Panc1 (cell line): ENCODE data around the gene DAB1. TPM values are rescaled to one million over a fixed set of nuclear protein-coding genes. Genes with fewer than 3 reads are reported as not detected.

Experiments
- ATAC-seq: fragments of 200-7000 bp; cut with Tn5 transposase; 2 replicates; pipeline ENCODE4 v1.9.1; 2020; ENCODE audit warnings: mild to moderate bottlenecking, moderate library complexity
- BruUV-seq: library from RNA; stranded (reverse); fragments of 400-500 nt; replicated peaks from 2 replicates; lab custom pipeline; 2021; lab: Mats Ljungman, UMichigan
- CTCF ChIA-PET: fragments of 300-600 bp; sonication (Branson Sonifier 250); formaldehyde crosslinking; loops from one replicate; lab custom pipeline; 2022; ENCODE audit warnings: antibody characterized with exemption; lab: Charles Lee
- POLR2A ChIA-PET: fragments of 300-600 bp; sonication (Branson Sonifier 250); formaldehyde crosslinking; loops from one replicate; lab custom pipeline; 2022; ENCODE audit warnings: antibody characterized with exemption; lab: Charles Lee
- DNase-seq: peaks from one replicate; pipeline ENCODE4 v3.0.0-alpha.2; 2010; ENCODE audit warnings: low read depth, low spot score
- H3K27ac ChIP-seq: 2 replicates; pipeline ENCODE4 v1.5.1; 2011; ENCODE audit warnings: mild to moderate bottlenecking, low read length, inconsistent platforms
- H3K27me3 ChIP-seq: fragments of 200-500 bp; sonication (Bioruptor generic); 2 replicates; pipeline ENCODE4 v1.6.0; 2014; ENCODE audit warnings: low read length, inconsistent platforms; ENCODE audit not compliant: control insufficient read depth, insufficient read depth
- H3K36me3 ChIP-seq: fragments of 200-500 bp; sonication (Bioruptor generic); 2 replicates; pipeline ENCODE4 v1.5.1; 2014; ENCODE audit warnings: inconsistent platforms, mild to moderate bottlenecking, low read length, moderate library complexity; ENCODE audit not compliant: control insufficient read depth, insufficient read depth
- H3K4me1 ChIP-seq: 2 replicates; pipeline ENCODE4 v1.5.1; 2011; ENCODE audit warnings: inconsistent platforms, mild to moderate bottlenecking, low read length, moderate library complexity; ENCODE audit not compliant: control insufficient read depth, insufficient read depth
- H3K4me3 ChIP-seq, 2 experiments: 2 replicates each; pipeline ENCODE4 v1.5.1; 2011 to 2012; ENCODE audit warnings: low read depth in 2 of 2, low read length in 2 of 2, mild to moderate bottlenecking in 2 of 2, inconsistent platforms in 1 of 2, moderate library complexity in 1 of 2
- H3K9me3 ChIP-seq: fragments of 200-500 bp; sonication (Bioruptor generic); 2 replicates; pipeline ENCODE4 v1.5.1; 2014; ENCODE audit warnings: low read depth, mild to moderate bottlenecking, inconsistent platforms, low read length, moderate library complexity; ENCODE audit not compliant: control insufficient read depth, insufficient read depth
- CTCF ChIP-seq: fragments of 450-650 bp; IDR thresholded peaks from 2 replicates; pipeline ENCODE4 v1.5.1; 2017; ENCODE audit warnings: mild to moderate bottlenecking
- POLR2AphosphoS5 ChIP-seq: IDR thresholded peaks from 2 replicates; pipeline ENCODE4 v1.6.1; 2012; ENCODE audit warnings: mild to moderate bottlenecking, low read depth, low read length, moderate library complexity
- REST ChIP-seq, 2 experiments: IDR thresholded peaks; 2 replicates each; pipeline ENCODE4 v1.6.1; 2011 to 2012; ENCODE audit warnings: low read depth in 2 of 2, control low read depth in 1 of 2, low read length in 1 of 2, mild to moderate bottlenecking in 1 of 2, moderate library complexity in 1 of 2; ENCODE audit not compliant: insufficient read depth in 1 of 2
- SIN3A ChIP-seq: IDR thresholded peaks from 2 replicates; pipeline ENCODE4 v1.6.1; 2012; ENCODE audit warnings: low read depth, mild to moderate bottlenecking, low read length, moderate library complexity, borderline replicate concordance; ENCODE audit not compliant: insufficient read depth
- TCF7L2 ChIP-seq: IDR thresholded peaks from 2 replicates; pipeline ENCODE4 v1.6.1; 2011; ENCODE audit warnings: mild to moderate bottlenecking, low read depth, low read length, inconsistent platforms
- in situ Hi-C: cut with HindIII; loops from 2 replicates; pipeline ENCODE4 v1.10.0; 2016; ENCODE audit warnings: low sequenced_read_pairs, low pct_unique_long_range_greater_than_20kb
- intact Hi-C: fragments of 100-400 bp; cut with micrococcal nuclease; formaldehyde crosslinking; loops from one replicate; pipeline ENCODE4 v1.10.0; 2022; ENCODE audit not compliant: unreplicated experiment
- total RNA-seq: library from RNA; stranded (reverse); gene quantifications from one replicate; pipeline ENCODE4 v1.2.1, GENCODE V29; 2021; ENCODE audit not compliant: unreplicated experiment

Gene DAB1
- total RNA-seq, 1 experiment from 2014 or later = 0.05 TPM

- DNase-seq = no peak
- H3K4me1 ChIP-seq = no peaks in the 10 kb centered on the region
- intact Hi-C loops (no loop called here), in situ Hi-C loops (no loop called here)
- CTCF ChIA-PET = no interaction called here
- POLR2A ChIA-PET = no interaction called here
- BruUV-seq = no TSS peak
- ATAC-seq = no peak
- TF ChIP-seq POLR2AphosphoS5 (no peak), REST (IDR thresholded peaks at IDR 0.05; ENCODE audit: insufficient read depth in 1 of 2, low read depth in 2 of 2, low read length in 1 of 2) (no peak), CTCF (no peak), TCF7L2 (no peak), SIN3A (no peak)
- no peaks in the 10 kb centered on the region for H3K9me3 ChIP-seq
- no peaks in the 10 kb centered on the region for H3K36me3 ChIP-seq
- H3K4me3 ChIP-seq = no peak overlapping the region
- H3K27ac ChIP-seq = no peak overlapping the region
- H3K27me3 ChIP-seq = peaks cover 2% of the 10 kb centered on the region; the same call in 1 of the 2 replicates
Measured at GRCh38 chr1:57337623-57338022, 86.2 kb downstream of the DAB1 start.

GRCh38 chr1:57336793-57337192 lies 87.1 kb downstream of the DAB1 start:
- peaks cover under 1% of the 10 kb centered on the region; the same call in 1 of the 2 replicates for H3K27me3 ChIP-seq
- H3K4me3 ChIP-seq = no peak overlapping the region
- no peaks in the 10 kb centered on the region for H3K9me3 ChIP-seq
- H3K4me1 ChIP-seq = no peaks in the 10 kb centered on the region
- intact Hi-C loops = no loop called here
- TF ChIP-seq CTCF = no peak
- TF ChIP-seq SIN3A = no peak
- TF ChIP-seq REST (IDR thresholded peaks at IDR 0.05; ENCODE audit: insufficient read depth in 1 of 2, low read depth in 2 of 2, low read length in 1 of 2) = no peak
- no peak for TF ChIP-seq POLR2AphosphoS5
- no peak for TF ChIP-seq TCF7L2
- POLR2A ChIA-PET = no interaction called here
- DNase-seq (no peak), ATAC-seq (no peak)
- no peaks in the 10 kb centered on the region for H3K36me3 ChIP-seq
- in situ Hi-C loops = no loop called here
- no peak overlapping the region for H3K27ac ChIP-seq
- CTCF ChIA-PET = no interaction called here
- BruUV-seq = no TSS peak
